Adrenal gland (tissue), 5 donors: ENCODE measurements around the gene HDAC4.

Experiments
- CTCF ChIP-seq, 6 experiments: fragments of 450-650 bp in 4 of 6; fragments of 200-600 bp in 2 of 6; sonication (generic) in 1 of 6; IDR thresholded peaks; 1 replicate in 5 of 6; 2 replicates in 1 of 6; pipeline versions ENCODE4 v1.5.1 to v1.8.0; 2016 to 2021; ENCODE audit warnings: antibody characterized with exemption in 6 of 6, mild to moderate bottlenecking in 2 of 6, moderate library complexity in 1 of 6
- POLR2A ChIP-seq, 2 donors: fragments of 450-650 bp; IDR thresholded peaks; one replicate each; pipeline ENCODE4 v1.6.1; 2017; ENCODE audit warnings: antibody characterized with exemption in 2 of 2, mild to moderate bottlenecking in 2 of 2, moderate library complexity in 1 of 2
- donor health status: DM: no; HTN: no; CAD: no.

GRCh38 chr2:239291475-239292350 is 109.1 kb downstream of the HDAC4 start:
- TF ChIP-seq CTCF (IDR thresholded peaks at IDR 0.05) = no peak
- no peak for TF ChIP-seq POLR2A (IDR thresholded peaks at IDR 0.05)
